Measurements from ENCODE around the gene UPK3BL1. TPM values are rescaled to one million over a fixed set of nuclear protein-coding genes. Genes with fewer than 3 reads are reported as not detected.
"Not testable (repeated sequence)": the region's sequence is repeated elsewhere in the genome, so short reads cannot be mapped to it uniquely, and the experiment has no call there.

The UPK3BL1 gene
- total RNA-seq (5.4 and 9.8 TPM in 2 replicates), polyA plus RNA-seq (0.21 and 2.3 TPM in 2 replicates), polyA minus RNA-seq (ENCODE audit: low replicate concordance) (7.7 and 27.9 TPM in 2 replicates)
- 21.6 and 22.5 TPM in 2 replicates for polyA plus RNA-seq (2012)

DNA sequence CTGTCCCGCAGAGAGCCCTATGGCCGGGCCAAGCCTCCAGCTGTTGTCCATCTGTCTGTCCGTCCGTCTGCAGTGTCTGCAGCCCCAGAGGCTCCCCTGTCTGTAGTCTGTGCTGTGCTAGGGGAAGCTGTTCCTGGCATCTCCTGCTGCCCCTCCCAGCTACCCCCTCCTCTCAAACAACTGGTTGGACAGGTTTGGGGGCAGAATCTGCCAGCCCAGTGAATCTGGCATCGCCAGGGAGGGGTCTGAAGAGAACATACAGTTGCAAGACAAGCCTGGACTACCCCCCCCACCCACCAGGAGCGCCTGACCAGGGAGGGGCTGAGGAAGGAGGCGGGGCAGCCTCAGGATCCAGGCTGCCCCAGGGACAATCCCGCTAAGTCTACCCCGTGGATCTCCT, at the start of gene UPK3BL1:
TSS of gene UPK3BL1 (minus strand) at position 101 of the 400 bp plus-strand sequence. CDS start at position 51, 50 bp downstream.
- H3K27me3 ChIP-seq (ENCODE audit: control insufficient read depth, insufficient read depth, low read length); DNase-seq (ENCODE audit: low read depth in 2 of 2); H3K36me3 ChIP-seq (ENCODE audit: control insufficient read depth, insufficient read depth, low read length); H2AFZ ChIP-seq (ENCODE audit: low read length); H3K4me1 ChIP-seq (ENCODE audit: control insufficient read depth, extremely low read depth, insufficient read depth, low read length); H3K4me3 ChIP-seq (replicated peaks in 1 of 4; ENCODE audit: control extremely low read depth in 1 of 4, insufficient read depth in 1 of 4, low read depth in 3 of 4, low read length in 4 of 4); H3K4me2 ChIP-seq (ENCODE audit: extremely low read depth, insufficient read depth, low read length); H4K20me1 ChIP-seq (ENCODE audit: control insufficient read depth, extremely low read depth, insufficient read depth, low read length); H3K79me2 ChIP-seq (ENCODE audit: control insufficient read depth, insufficient read depth, low read length); H3K9ac ChIP-seq (ENCODE audit: insufficient read depth, low read length); H3K9me3 ChIP-seq (ENCODE audit: control insufficient read depth, insufficient read depth, low read depth, low read length); H3K27ac ChIP-seq (ENCODE audit: insufficient read depth, low read length): not testable (repeated sequence)

GRCh38 chr7:102690602-102691001, 48.0 kb upstream of the UPK3BL1 start:
- H3K9ac ChIP-seq (ENCODE audit: insufficient read depth, low read length); H3K4me3 ChIP-seq (replicated peaks in 1 of 4; ENCODE audit: control extremely low read depth in 1 of 4, insufficient read depth in 1 of 4, low read depth in 3 of 4, low read length in 4 of 4); H3K4me1 ChIP-seq (ENCODE audit: control insufficient read depth, extremely low read depth, insufficient read depth, low read length); H4K20me1 ChIP-seq (ENCODE audit: control insufficient read depth, extremely low read depth, insufficient read depth, low read length); H3K27me3 ChIP-seq (ENCODE audit: control insufficient read depth, insufficient read depth, low read length); H3K79me2 ChIP-seq (ENCODE audit: control insufficient read depth, insufficient read depth, low read length); H2AFZ ChIP-seq (ENCODE audit: low read length); H3K9me3 ChIP-seq (ENCODE audit: control insufficient read depth, insufficient read depth, low read depth, low read length); H3K4me2 ChIP-seq (ENCODE audit: extremely low read depth, insufficient read depth, low read length); DNase-seq (ENCODE audit: low read depth in 2 of 2); H3K27ac ChIP-seq (ENCODE audit: insufficient read depth, low read length); H3K36me3 ChIP-seq (ENCODE audit: control insufficient read depth, insufficient read depth, low read length): not testable (repeated sequence)

DNA sequence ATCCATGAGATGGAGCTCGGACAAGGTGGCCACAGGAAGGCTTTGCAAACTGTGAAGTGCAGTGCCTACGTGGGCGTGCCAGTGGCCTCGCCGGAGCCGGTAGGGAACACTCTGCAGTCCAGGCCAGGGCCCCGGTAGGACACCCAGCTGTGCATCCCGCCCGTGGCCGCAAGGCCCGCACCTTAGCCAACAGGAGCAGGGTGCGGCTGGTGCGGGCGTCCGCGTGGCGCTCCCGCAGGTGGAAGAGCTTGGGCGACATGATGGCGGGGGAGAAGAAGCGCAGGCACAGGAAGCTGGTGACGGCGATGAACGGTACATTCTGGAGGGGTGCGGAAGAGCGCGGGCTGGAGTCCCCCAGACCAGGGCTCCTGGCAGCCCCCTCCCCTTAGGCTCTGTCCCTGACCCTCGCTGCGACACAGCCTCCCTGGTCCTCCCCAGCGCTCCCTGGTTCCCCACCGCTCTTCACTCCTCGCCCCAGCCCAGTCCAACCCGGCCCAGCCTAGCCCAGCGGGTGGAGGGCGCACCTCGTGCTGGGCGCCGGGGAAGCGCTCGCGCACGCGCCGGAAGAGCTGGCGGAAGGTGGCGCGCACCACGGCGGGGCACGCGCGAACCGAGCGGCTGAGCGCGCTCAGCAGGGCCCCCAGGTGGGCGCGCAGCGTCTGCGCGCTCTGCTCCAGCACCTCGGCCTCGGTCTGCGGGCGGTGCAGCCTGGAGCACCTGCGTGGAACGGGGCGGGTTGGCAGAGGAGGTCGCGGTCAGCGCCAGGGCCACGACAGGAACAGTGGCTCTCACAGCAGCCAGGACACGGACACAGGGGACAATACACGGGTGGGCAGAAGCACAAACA, 47.1 kb upstream of the UPK3BL1 start:
- H3K9ac ChIP-seq (ENCODE audit: insufficient read depth, low read length); H3K79me2 ChIP-seq (ENCODE audit: control insufficient read depth, insufficient read depth, low read length); DNase-seq (ENCODE audit: low read depth in 2 of 2); H3K27ac ChIP-seq (ENCODE audit: insufficient read depth, low read length); H3K27me3 ChIP-seq (ENCODE audit: control insufficient read depth, insufficient read depth, low read length); H4K20me1 ChIP-seq (ENCODE audit: control insufficient read depth, extremely low read depth, insufficient read depth, low read length); H3K4me3 ChIP-seq (replicated peaks in 1 of 4; ENCODE audit: control extremely low read depth in 1 of 4, insufficient read depth in 1 of 4, low read depth in 3 of 4, low read length in 4 of 4); H3K4me2 ChIP-seq (ENCODE audit: extremely low read depth, insufficient read depth, low read length); H3K4me1 ChIP-seq (ENCODE audit: control insufficient read depth, extremely low read depth, insufficient read depth, low read length); H2AFZ ChIP-seq (ENCODE audit: low read length); H3K36me3 ChIP-seq (ENCODE audit: control insufficient read depth, insufficient read depth, low read length); H3K9me3 ChIP-seq (ENCODE audit: control insufficient read depth, insufficient read depth, low read depth, low read length): not testable (repeated sequence)

- not testable (repeated sequence) for H3K36me3 ChIP-seq (ENCODE audit: control insufficient read depth, insufficient read depth, low read length); H3K27me3 ChIP-seq (ENCODE audit: control insufficient read depth, insufficient read depth, low read length); H3K9me3 ChIP-seq (ENCODE audit: control insufficient read depth, insufficient read depth, low read depth, low read length); H2AFZ ChIP-seq (ENCODE audit: low read length); H3K27ac ChIP-seq (ENCODE audit: insufficient read depth, low read length); H4K20me1 ChIP-seq (ENCODE audit: control insufficient read depth, extremely low read depth, insufficient read depth, low read length); H3K9ac ChIP-seq (ENCODE audit: insufficient read depth, low read length); H3K4me2 ChIP-seq (ENCODE audit: extremely low read depth, insufficient read depth, low read length); DNase-seq (ENCODE audit: low read depth in 2 of 2); H3K4me3 ChIP-seq (replicated peaks in 1 of 4; ENCODE audit: control extremely low read depth in 1 of 4, insufficient read depth in 1 of 4, low read depth in 3 of 4, low read length in 4 of 4); H3K4me1 ChIP-seq (ENCODE audit: control insufficient read depth, extremely low read depth, insufficient read depth, low read length); H3K79me2 ChIP-seq (ENCODE audit: control insufficient read depth, insufficient read depth, low read length)
Measured at GRCh38 chr7:102688299-102689036, 45.9 kb upstream of the UPK3BL1 start.

DNA sequence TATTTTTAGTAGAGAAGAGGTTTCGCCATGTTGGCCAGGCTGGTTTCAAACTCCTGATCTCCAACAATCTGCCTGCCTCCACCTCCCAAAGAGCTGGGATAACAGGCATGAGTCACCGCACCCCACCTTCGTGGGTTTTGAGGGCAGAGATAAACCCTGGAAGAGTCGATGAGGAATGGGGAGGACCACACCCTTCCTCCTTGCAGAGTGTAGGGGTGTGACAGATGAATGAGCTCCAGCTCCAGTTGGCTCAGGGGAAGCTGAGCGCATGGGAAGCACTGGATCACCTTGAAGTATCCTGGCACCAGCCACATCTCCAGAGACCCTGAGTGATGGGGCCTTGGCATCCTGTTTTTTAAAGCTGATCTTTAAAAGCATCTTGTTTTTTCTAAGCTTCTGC, 40.0 kb upstream of the UPK3BL1 start:
- H3K27me3 ChIP-seq (ENCODE audit: control insufficient read depth, insufficient read depth, low read length); DNase-seq (ENCODE audit: low read depth in 2 of 2); H2AFZ ChIP-seq (ENCODE audit: low read length); H3K27ac ChIP-seq (ENCODE audit: insufficient read depth, low read length); H3K9ac ChIP-seq (ENCODE audit: insufficient read depth, low read length); H3K4me3 ChIP-seq (replicated peaks in 1 of 4; ENCODE audit: control extremely low read depth in 1 of 4, insufficient read depth in 1 of 4, low read depth in 3 of 4, low read length in 4 of 4); H3K36me3 ChIP-seq (ENCODE audit: control insufficient read depth, insufficient read depth, low read length); H3K4me2 ChIP-seq (ENCODE audit: extremely low read depth, insufficient read depth, low read length); H3K4me1 ChIP-seq (ENCODE audit: control insufficient read depth, extremely low read depth, insufficient read depth, low read length); H4K20me1 ChIP-seq (ENCODE audit: control insufficient read depth, extremely low read depth, insufficient read depth, low read length); H3K79me2 ChIP-seq (ENCODE audit: control insufficient read depth, insufficient read depth, low read length); H3K9me3 ChIP-seq (ENCODE audit: control insufficient read depth, insufficient read depth, low read depth, low read length): not testable (repeated sequence)

GRCh38 chr7:102680780-102681179, 38.2 kb upstream of the UPK3BL1 start:
- not testable (repeated sequence) for H3K79me2 ChIP-seq (ENCODE audit: control insufficient read depth, insufficient read depth, low read length)

More at GRCh38 chr7:102680780-102681179, 38.2 kb upstream of the UPK3BL1 start:
- not testable (repeated sequence) for H3K27me3 ChIP-seq (ENCODE audit: control insufficient read depth, insufficient read depth, low read length); H4K20me1 ChIP-seq (ENCODE audit: control insufficient read depth, extremely low read depth, insufficient read depth, low read length); H3K4me3 ChIP-seq (replicated peaks in 1 of 4; ENCODE audit: control extremely low read depth in 1 of 4, insufficient read depth in 1 of 4, low read depth in 3 of 4, low read length in 4 of 4); H3K9me3 ChIP-seq (ENCODE audit: control insufficient read depth, insufficient read depth, low read depth, low read length); H3K36me3 ChIP-seq (ENCODE audit: control insufficient read depth, insufficient read depth, low read length); H3K9ac ChIP-seq (ENCODE audit: insufficient read depth, low read length); H3K4me2 ChIP-seq (ENCODE audit: extremely low read depth, insufficient read depth, low read length); DNase-seq (ENCODE audit: low read depth in 2 of 2); H3K27ac ChIP-seq (ENCODE audit: insufficient read depth, low read length); H3K4me1 ChIP-seq (ENCODE audit: control insufficient read depth, extremely low read depth, insufficient read depth, low read length); H2AFZ ChIP-seq (ENCODE audit: low read length)

All from fibroblast of lung (primary cell).